ENCODE results near the gene WDHD1. TPM values are rescaled to one million over a fixed set of nuclear protein-coding genes. Genes with fewer than 3 reads are reported as not detected.
A peak's percentile ranks its signal among the peaks of the same experiment; 100 is the strongest.
"Not testable (repeated sequence)": the region's sequence is repeated elsewhere in the genome, so short reads cannot be mapped to it uniquely, and the experiment has no call there.

Gene WDHD1
- total RNA-seq, result 10 to 100 TPM; 45.9 to 46.6 TPM

GRCh38 chr14:55026793-55027561 lies at the start of gene WDHD1, which contains the start of gene SOCS4:
TSS of gene WDHD1 (minus strand) at chr14:55027099. CDS start at chr14:55026787, 312 bp downstream.
TSS of gene SOCS4 (plus strand) at chr14:55027236. CDS start at chr14:55043042, 15,806 bp downstream.
- H3K27me3 Mint-ChIP-seq (ENCODE audit: low read depth), result no peaks in the 10 kb centered on the region
- H3K9me3 Mint-ChIP-seq (ENCODE audit: insufficient read depth), result no peaks in the 10 kb centered on the region
- peak within 1 kb of the TSS; percentile 96 for H3K27ac Mint-ChIP-seq
- CTCF ChIA-PET, result interaction anchor here (0.6 to 8.5 kb wide), 11 partner anchors 9 to 134 kb away, joined by 3 to 68 read pairs (median 4); partner anchors contain the start of gene MAPK1IP1L
- POLR2A ChIA-PET, result interaction anchor here (0.7 to 3.7 kb wide), 28 partner anchors 8 to 1875 kb away, joined by 3 to 82 read pairs (median 4); partner anchors contain the start of genes DLGAP5 and MAPK1IP1L
- peak; percentile 97 for DNase-seq
- H3K36me3 Mint-ChIP-seq (ENCODE audit: low read depth), result peaks cover 40% of the 10 kb centered on the region
- H3K4me1 Mint-ChIP-seq (ENCODE audit: low read depth), result peaks cover 49% of the 10 kb centered on the region
- ATAC-seq, result peak; percentile 92
- peak within 1 kb of the TSS; percentile 96 for H3K4me3 Mint-ChIP-seq

- Mint-ChIP-seq H3K4me3 (no peak overlapping the region), H3K9me3 (ENCODE audit: insufficient read depth) (no peaks in the 10 kb centered on the region), H3K27ac (no peak overlapping the region), H3K27me3 (ENCODE audit: low read depth) (no peaks in the 10 kb centered on the region), H3K36me3 (ENCODE audit: low read depth) (no peaks in the 10 kb centered on the region), H3K4me1 (ENCODE audit: low read depth) (peaks cover 27% of the 10 kb centered on the region)
- no peak for ATAC-seq
- no peak for DNase-seq
- ChIA-PET CTCF (no interaction called here), POLR2A (interaction anchor here (2.1 kb wide), 1 partner anchor 24 kb away, joined by 7 read pairs; the partner anchor contains the start of gene MAPK1IP1L)
Observed at GRCh38 chr14:55075628-55076175, 48.8 kb upstream of the WDHD1 start.

- Mint-ChIP-seq H3K36me3 (ENCODE audit: low read depth) (peaks cover 3% of the 10 kb centered on the region), H3K4me1 (ENCODE audit: low read depth) (peaks cover 27% of the 10 kb centered on the region), H3K9me3 (ENCODE audit: insufficient read depth) (no peaks in the 10 kb centered on the region), H3K4me3 (no peak overlapping the region), H3K27ac (peak overlapping the region; percentile 51), H3K27me3 (ENCODE audit: low read depth) (no peaks in the 10 kb centered on the region)
- CTCF ChIA-PET, result interaction anchor here (0.6 to 1.0 kb wide), 2 partner anchors 23 to 196 kb away, joined by 3 to 6 read pairs; partner anchors contain the start of gene MAPK1IP1L
- ATAC-seq, result no peak
- DNase-seq, result no peak
- POLR2A ChIA-PET, result interaction anchor here (2.1 kb wide), 1 partner anchor 23 kb away, joined by 7 read pairs; the partner anchor contains the start of gene MAPK1IP1L
Observed at GRCh38 chr14:55074662-55075061, 47.8 kb upstream of the WDHD1 start.

- ChIA-PET POLR2A (interaction anchor here (2.1 kb wide), 1 partner anchor 23 kb away, joined by 7 read pairs; the partner anchor contains the start of gene MAPK1IP1L), CTCF (interaction anchor here (0.5 kb wide), 1 partner anchor 89 kb away, joined by 3 read pairs; no protein-coding TSS in a partner anchor)
- Mint-ChIP-seq H3K27ac (no peak overlapping the region), H3K36me3 (ENCODE audit: low read depth) (peaks cover 4% of the 10 kb centered on the region), H3K4me3 (no peak overlapping the region), H3K4me1 (ENCODE audit: low read depth) (peaks cover 27% of the 10 kb centered on the region), H3K27me3 (ENCODE audit: low read depth) (no peaks in the 10 kb centered on the region), H3K9me3 (ENCODE audit: insufficient read depth) (no peaks in the 10 kb centered on the region)
- no peak for ATAC-seq
- no peak for DNase-seq
Observed at GRCh38 chr14:55073856-55074255, 47.0 kb upstream of the WDHD1 start.

GRCh38 chr14:55071870-55072640 lies 45.2 kb upstream of the WDHD1 start:
- peak overlapping the region; percentile 57 for H3K27ac Mint-ChIP-seq
- H3K27me3 Mint-ChIP-seq (ENCODE audit: low read depth), result no peaks in the 10 kb centered on the region
- DNase-seq (no peak), ATAC-seq (peak; percentile 65)
- H3K4me3 Mint-ChIP-seq, result no peak overlapping the region
- peaks cover 27% of the 10 kb centered on the region for H3K4me1 Mint-ChIP-seq (ENCODE audit: low read depth)
- H3K36me3 Mint-ChIP-seq (ENCODE audit: low read depth), result peaks cover 17% of the 10 kb centered on the region
- H3K9me3 Mint-ChIP-seq (ENCODE audit: insufficient read depth), result no peaks in the 10 kb centered on the region
- ChIA-PET CTCF (interaction anchor here (0.8 to 3.3 kb wide), 9 partner anchors 9 to 89 kb away, joined by 3 to 29 read pairs (median 3); partner anchors contain the start of gene MAPK1IP1L), POLR2A (interaction anchor here (0.5 to 2.9 kb wide), 5 partner anchors 12 to 79 kb away, joined by 3 to 15 read pairs (median 3); partner anchors contain the start of gene MAPK1IP1L)

- Mint-ChIP-seq H3K4me1 (ENCODE audit: low read depth) (peaks cover 29% of the 10 kb centered on the region), H3K4me3 (no peak overlapping the region), H3K27me3 (ENCODE audit: low read depth) (no peaks in the 10 kb centered on the region), H3K36me3 (ENCODE audit: low read depth) (peaks cover 23% of the 10 kb centered on the region), H3K9me3 (ENCODE audit: insufficient read depth) (no peaks in the 10 kb centered on the region), H3K27ac (no peak overlapping the region)
- DNase-seq (no peak), ATAC-seq (no peak)
- ChIA-PET POLR2A (interaction anchor here (2.8 to 2.9 kb wide), 2 partner anchors 11 to 19 kb away, joined by 9 to 15 read pairs; partner anchors contain the start of gene MAPK1IP1L), CTCF (interaction anchor here (0.6 to 3.3 kb wide), 3 partner anchors 19 to 67 kb away, joined by 3 to 29 read pairs (median 3); partner anchors contain the start of gene MAPK1IP1L)
Observed at GRCh38 chr14:55070981-55071411, 44.1 kb upstream of the WDHD1 start.

GRCh38 chr14:55066223-55066622 lies 39.3 kb upstream of the WDHD1 start:
- DNase-seq, result no peak
- Mint-ChIP-seq H3K27ac (no peak overlapping the region), H3K36me3 (ENCODE audit: low read depth) (peaks cover 61% of the 10 kb centered on the region), H3K4me1 (ENCODE audit: low read depth) (peaks cover 3% of the 10 kb centered on the region), H3K9me3 (ENCODE audit: insufficient read depth) (no peaks in the 10 kb centered on the region), H3K27me3 (ENCODE audit: low read depth) (no peaks in the 10 kb centered on the region), H3K4me3 (no peak overlapping the region)
- ChIA-PET CTCF (interaction anchor here (1.0 to 2.0 kb wide), 3 partner anchors 15 to 95 kb away, joined by 3 to 18 read pairs (median 5); partner anchors contain the start of gene MAPK1IP1L), POLR2A (interaction anchor here (0.6 to 1.5 kb wide), 2 partner anchors 15 to 20 kb away, joined by 4 to 8 read pairs; no protein-coding TSS in a partner anchor)
- no peak for ATAC-seq

- Mint-ChIP-seq H3K27me3 (ENCODE audit: low read depth) (no peaks in the 10 kb centered on the region), H3K27ac (no peak overlapping the region), H3K36me3 (ENCODE audit: low read depth) (peaks cover 69% of the 10 kb centered on the region), H3K4me1 (ENCODE audit: low read depth) (peaks cover 4% of the 10 kb centered on the region), H3K9me3 (ENCODE audit: insufficient read depth) (no peaks in the 10 kb centered on the region), H3K4me3 (no peak overlapping the region)
- POLR2A ChIA-PET, result interaction anchor here (0.5 to 1.5 kb wide), 2 partner anchors 15 to 39 kb away, joined by 4 to 8 read pairs; no protein-coding TSS in a partner anchor
- DNase-seq, result no peak
- ATAC-seq, result no peak
- CTCF ChIA-PET, result interaction anchor here (0.9 to 2.0 kb wide), 4 partner anchors 14 to 95 kb away, joined by 3 to 18 read pairs (median 4); partner anchors contain the start of gene MAPK1IP1L
Observed at GRCh38 chr14:55065411-55065810, 38.5 kb upstream of the WDHD1 start.

GRCh38 chr14:55064896-55065295 lies 38.0 kb upstream of the WDHD1 start:
- ChIA-PET CTCF (interaction anchor here (0.9 to 2.0 kb wide), 3 partner anchors 13 to 96 kb away, joined by 3 to 18 read pairs (median 5); partner anchors contain the start of gene MAPK1IP1L), POLR2A (interaction anchor here (0.5 to 1.5 kb wide), 2 partner anchors 14 to 38 kb away, joined by 4 to 8 read pairs; no protein-coding TSS in a partner anchor)
- H3K9me3 Mint-ChIP-seq (ENCODE audit: insufficient read depth); H3K4me1 Mint-ChIP-seq (ENCODE audit: low read depth); H3K27ac Mint-ChIP-seq; H3K27me3 Mint-ChIP-seq (ENCODE audit: low read depth); DNase-seq; H3K4me3 Mint-ChIP-seq; ATAC-seq: not testable (repeated sequence)
- H3K36me3 Mint-ChIP-seq (ENCODE audit: low read depth), result peaks cover 70% of the 10 kb centered on the region

- peaks cover 75% of the 10 kb centered on the region for H3K36me3 Mint-ChIP-seq (ENCODE audit: low read depth)
- no peaks in the 10 kb centered on the region for H3K9me3 Mint-ChIP-seq (ENCODE audit: insufficient read depth)
- peaks cover 13% of the 10 kb centered on the region for H3K4me1 Mint-ChIP-seq (ENCODE audit: low read depth)
- CTCF ChIA-PET, result no interaction called here
- no peak for DNase-seq
- H3K27ac Mint-ChIP-seq, result no peak overlapping the region
- H3K4me3 Mint-ChIP-seq, result no peak overlapping the region
- peak; percentile 11 for ATAC-seq
- no peaks in the 10 kb centered on the region for H3K27me3 Mint-ChIP-seq (ENCODE audit: low read depth)
- POLR2A ChIA-PET, result interaction anchor here (0.7 to 1.2 kb wide), 2 partner anchors 11 to 239 kb away, joined by 3 to 5 read pairs; partner anchors contain the start of gene MAPK1IP1L
Observed at GRCh38 chr14:55062517-55063351, 35.8 kb upstream of the WDHD1 start.

All from activated CD8-positive, alpha-beta T cell treated with anti-CD3 and anti-CD28 coated beads, Interleukin-2, amount 10 ng/mL, durations not matched to agents 7 days and 5 days (primary cell).